ENCODE data around the gene AGRN. TPM values are rescaled to one million over a fixed set of nuclear protein-coding genes. Genes with fewer than 3 reads are reported as not detected.
"Not testable (repeated sequence)": the region's sequence is repeated elsewhere in the genome, so short reads cannot be mapped to it uniquely, and the experiment has no call there.

The AGRN gene
- total RNA-seq, 1 donor from 2014 or later: 13.0 TPM

- no peak overlapping the region for H3K27ac ChIP-seq (replicated peaks)
- no peaks in the 10 kb centered on the region for H3K4me1 ChIP-seq
- no peaks in the 10 kb centered on the region for H3K36me3 ChIP-seq
- H3K4me3 ChIP-seq: no peak overlapping the region
- H3K9me3 ChIP-seq (replicated peaks): peaks cover 8% of the 10 kb centered on the region
- DNase-seq: no peak
- intact Hi-C loops (cut with micrococcal nuclease): no loop called here
- no peak for TF ChIP-seq CTCF (IDR thresholded peaks at IDR 0.05; ENCODE audit: borderline replicate concordance)
- no peaks in the 10 kb centered on the region for H3K27me3 ChIP-seq (ENCODE audit: low read depth)
Observed at GRCh38 chr1:1098681-1099421, 78.9 kb downstream of the AGRN start.

DNA sequence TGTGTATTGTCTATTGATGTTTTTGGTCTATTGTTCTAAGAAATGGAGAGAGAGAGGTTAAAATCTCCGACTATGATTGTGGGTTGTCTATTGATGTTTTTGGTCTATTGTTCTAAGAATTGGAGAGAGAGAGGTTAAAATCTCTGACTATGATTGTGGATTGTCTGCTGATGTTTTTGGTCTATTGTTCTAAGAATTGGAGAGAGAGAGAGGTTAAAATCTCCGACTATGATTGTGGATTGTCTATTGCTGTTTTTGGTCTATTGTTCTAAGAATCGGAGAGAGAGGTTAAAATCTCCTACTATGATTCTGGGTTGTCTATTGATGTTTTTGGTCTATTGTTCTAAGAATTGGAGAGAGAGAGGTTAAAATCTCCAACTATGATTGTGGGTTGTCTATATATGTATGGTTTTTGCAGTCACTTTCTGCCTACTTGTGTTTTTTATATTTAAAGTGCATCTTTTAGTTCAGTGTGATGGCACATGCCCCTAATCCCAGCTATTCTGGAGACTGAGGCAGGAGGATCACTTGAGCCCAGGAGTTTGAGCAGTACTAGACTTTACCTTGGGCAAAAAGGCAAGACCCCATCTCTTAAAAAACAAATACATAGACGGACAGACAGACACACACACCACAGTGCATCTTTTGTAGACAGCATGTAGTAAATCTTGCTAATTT is 79.7 kb downstream of the AGRN start:
- intact Hi-C loops (cut with micrococcal nuclease): no loop called here
- no peaks in the 10 kb centered on the region for H3K27me3 ChIP-seq (ENCODE audit: low read depth)
- no peak for DNase-seq
- no peak overlapping the region for H3K27ac ChIP-seq (replicated peaks)
- no peak for TF ChIP-seq CTCF (IDR thresholded peaks at IDR 0.05; ENCODE audit: borderline replicate concordance)
- H3K4me1 ChIP-seq: no peaks in the 10 kb centered on the region
- H3K9me3 ChIP-seq (replicated peaks): peaks cover 8% of the 10 kb centered on the region
- no peak overlapping the region for H3K4me3 ChIP-seq
- no peaks in the 10 kb centered on the region for H3K36me3 ChIP-seq

- Histone ChIP-seq H3K4me3 (no peak overlapping the region), H3K9me3 (replicated peaks) (peaks cover 8% of the 10 kb centered on the region), H3K36me3 (no peaks in the 10 kb centered on the region), H3K27ac (replicated peaks) (no peak overlapping the region), H3K27me3 (ENCODE audit: low read depth) (no peaks in the 10 kb centered on the region), H3K4me1 (no peaks in the 10 kb centered on the region)
- intact Hi-C loops (cut with micrococcal nuclease): no loop called here
- no peak for DNase-seq
- no peak for TF ChIP-seq CTCF (IDR thresholded peaks at IDR 0.05; ENCODE audit: borderline replicate concordance)
Observed at GRCh38 chr1:1100296-1100695, 80.4 kb downstream of the AGRN start.

DNA sequence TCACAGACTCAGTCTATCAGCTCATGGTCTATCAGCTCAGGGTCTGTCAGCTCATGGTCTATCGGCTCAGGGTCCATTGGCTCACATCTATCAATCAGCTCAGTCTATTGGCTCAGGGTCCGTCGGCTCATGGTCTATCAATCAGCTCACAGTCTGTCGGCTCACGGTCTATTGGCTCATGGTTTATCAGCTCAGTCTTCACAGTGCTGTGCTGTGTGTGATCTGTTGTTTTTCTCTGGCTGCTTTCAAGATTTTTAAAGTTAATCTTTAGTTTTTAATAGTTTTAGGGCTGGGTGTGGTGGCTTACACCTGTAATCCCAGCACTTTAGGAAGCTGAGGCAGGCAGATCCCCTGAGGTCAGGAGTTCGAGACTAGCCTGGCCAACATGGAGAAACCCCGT is 81.6 kb downstream of the AGRN start:
- H3K27ac ChIP-seq (replicated peaks): no peak overlapping the region
- no peak for TF ChIP-seq CTCF (IDR thresholded peaks at IDR 0.05; ENCODE audit: borderline replicate concordance)
- intact Hi-C loops (cut with micrococcal nuclease): no loop called here
- no peaks in the 10 kb centered on the region for H3K27me3 ChIP-seq (ENCODE audit: low read depth)
- H3K4me3 ChIP-seq: no peak overlapping the region
- no peaks in the 10 kb centered on the region for H3K36me3 ChIP-seq
- DNase-seq: no peak
- H3K9me3 ChIP-seq (replicated peaks): peaks cover 13% of the 10 kb centered on the region
- no peaks in the 10 kb centered on the region for H3K4me1 ChIP-seq

GRCh38 chr1:1104152-1104551 is 84.2 kb downstream of the AGRN start:
- H3K4me3 ChIP-seq; intact Hi-C loops (cut with micrococcal nuclease); H3K27me3 ChIP-seq (ENCODE audit: low read depth); DNase-seq; H3K36me3 ChIP-seq; H3K27ac ChIP-seq (replicated peaks); H3K4me1 ChIP-seq: not testable (repeated sequence)
- peaks cover 14% of the 10 kb centered on the region for H3K9me3 ChIP-seq (replicated peaks)

Other genes with a start within 250 kb of the AGRN start
- gene SAMD11, start 96.2 kb upstream of the AGRN start, total RNA-seq: 2.4 TPM
- 40.8 TPM for gene NOC2L, start 60.9 kb upstream of the AGRN start, total RNA-seq
- 6.4 TPM for gene KLHL17, start 59.5 kb upstream of the AGRN start, total RNA-seq
- not detected for gene PLEKHN1, start 53.6 kb upstream of the AGRN start, total RNA-seq
- gene PERM1, start 38.0 kb upstream of the AGRN start, total RNA-seq: 160 TPM
- 34.0 TPM for gene HES4, start 20.0 kb upstream of the AGRN start, total RNA-seq
- gene ISG15, start 6.6 kb upstream of the AGRN start, total RNA-seq: 14.5 TPM
- not detected for gene RNF223, start 54.2 kb downstream of the AGRN start, total RNA-seq
- gene C1orf159, start 96.0 kb downstream of the AGRN start, total RNA-seq: 3.8 TPM
- not detected for gene TTLL10, start 153.8 kb downstream of the AGRN start, total RNA-seq
- not detected for gene TNFRSF18, start 186.5 kb downstream of the AGRN start, total RNA-seq
- 2.2 TPM for gene TNFRSF4, start 194.0 kb downstream of the AGRN start, total RNA-seq
- gene SDF4, start 211.9 kb downstream of the AGRN start, total RNA-seq: 114 TPM
- gene B3GALT6, start 212.1 kb downstream of the AGRN start, total RNA-seq: 7.9 TPM
- gene C1QTNF12, start 226.6 kb downstream of the AGRN start, total RNA-seq: 0.55 TPM